Natural killer cell (primary cell): ENCODE measurements around the gene TBX18. TPM values are rescaled to one million over a fixed set of nuclear protein-coding genes. Genes with fewer than 3 reads are reported as not detected.

ENCODE experiments used
- ATAC-seq, 3 donors: fragments of 150-1000 bp in 2 of 3; fragments of 200-7000 bp in 1 of 3; cut with Tn5 transposase; 1 replicate in 1 of 3; 2 replicates in 2 of 3; pipeline ENCODE4 v1.10.0; 2021; ENCODE audit warnings: mild to moderate bottlenecking in 2 of 3, moderate library complexity in 2 of 3
- DNase-seq, 2 donors: peaks; one replicate each; pipeline versions ENCODE4 v3.0.0 to v3.0.0-alpha.2; 2013 to 2021; ENCODE audit warnings: mixed read lengths in 1 of 2
- H3K27ac ChIP-seq: one replicate; pipeline ENCODE4 v1.5.1; 2013; ENCODE audit warnings: mild to moderate bottlenecking, low read length
- H3K27me3 ChIP-seq: one replicate; pipeline ENCODE4 v1.6.1; 2013; ENCODE audit warnings: low read length; ENCODE audit not compliant: control insufficient read depth, insufficient read depth
- H3K36me3 ChIP-seq: one replicate; pipeline ENCODE4 v1.6.1; 2013; ENCODE audit warnings: low read length; ENCODE audit not compliant: control insufficient read depth, insufficient read depth
- H3K4me1 ChIP-seq: one replicate; pipeline ENCODE4 v1.6.1; 2013; ENCODE audit warnings: low read length; ENCODE audit not compliant: control insufficient read depth, insufficient read depth
- H3K4me3 ChIP-seq: one replicate; pipeline ENCODE4 v1.5.1; 2013; ENCODE audit warnings: low read length
- H3K9me3 ChIP-seq: one replicate; pipeline ENCODE4 v1.6.1; 2013; ENCODE audit warnings: low read length; ENCODE audit not compliant: control insufficient read depth, insufficient read depth
- H3K27ac Mint-ChIP-seq, 2 donors: one replicate each; pipeline ENCODE4 v1.8.0; 2022; ENCODE audit warnings: mild to moderate bottlenecking in 2 of 2, mixed read lengths in 2 of 2, moderate library complexity in 1 of 2
- H3K27me3 Mint-ChIP-seq, 2 donors: one replicate each; pipeline ENCODE4 v1.8.0; 2022; ENCODE audit warnings: low read depth in 2 of 2, mixed read lengths in 2 of 2
- H3K36me3 Mint-ChIP-seq: one replicate; pipeline ENCODE4 v1.8.0; 2022; ENCODE audit warnings: mixed read lengths
- H3K4me1 Mint-ChIP-seq, 2 donors: one replicate each; pipeline ENCODE4 v1.8.0; 2022; ENCODE audit warnings: mixed read lengths in 2 of 2
- H3K4me3 Mint-ChIP-seq: one replicate; pipeline ENCODE4 v1.8.0; 2022; ENCODE audit warnings: mild to moderate bottlenecking, moderate library complexity, mixed read lengths
- H3K9me3 Mint-ChIP-seq, 2 donors: one replicate each; pipeline ENCODE4 v1.8.0; 2022; ENCODE audit warnings: mixed read lengths in 2 of 2
- CTCF ChIP-seq: fragments of 200-600 bp; IDR thresholded peaks from one replicate; pipeline ENCODE4 v1.8.0; 2022; ENCODE audit warnings: antibody characterized with exemption
- WGBS: methylation state at CpG from one replicate; pipeline ENCODE4 v1.1.7; 2013; ENCODE audit warnings: missing lambda C conversion rate; ENCODE audit not compliant: insufficient coverage; 5-methylcytosine and 5-hydroxymethylcytosine counted together
- intact Hi-C: fragments of 100-400 bp; cut with micrococcal nuclease; formaldehyde crosslinking; loops from one replicate; pipeline ENCODE4 v1.14.2; 2022
- total RNA-seq, 4 donors: library from RNA; stranded (reverse); fragments of 120-200 nt in 1 of 4; gene quantifications; one replicate each; pipeline versions ENCODE4 v1.2.3 to v1.2.4, GENCODE V29; 2013 to 2022

TBX18 gene
- total RNA-seq, 3 donors from 2014 or later (not counting 1 experiment from before 2014, with no cell fraction given), result not detected

DNA sequence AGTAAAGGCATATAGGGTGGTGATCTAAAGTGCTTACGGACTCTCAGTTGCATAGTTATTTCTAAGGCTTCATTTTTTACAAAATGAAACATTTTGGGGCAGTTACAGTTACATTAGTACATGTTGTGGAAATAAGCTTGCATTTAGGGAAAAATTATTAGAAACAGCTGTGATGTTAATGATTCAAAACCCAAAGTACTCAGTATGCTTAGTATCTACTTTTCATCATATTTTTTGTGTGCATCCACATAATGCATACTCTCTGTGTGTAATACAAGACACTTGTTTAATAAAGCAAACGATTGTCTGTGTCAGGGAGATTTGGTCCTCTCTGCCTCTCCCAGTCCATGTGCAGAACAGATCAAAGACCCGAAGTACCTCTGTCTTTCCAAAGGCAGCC lies 11.4 kb upstream of the TBX18 start:
- Histone ChIP-seq H3K27ac (no peak overlapping the region), H3K36me3 (no peaks in the 10 kb centered on the region), H3K27me3 (peaks cover 25% of the 10 kb centered on the region), H3K9me3 (no peaks in the 10 kb centered on the region), H3K4me3 (no peak overlapping the region), H3K4me1 (peaks cover 6% of the 10 kb centered on the region)
- Mint-ChIP-seq H3K9me3 (peaks cover 5 to 6% of the 10 kb centered on the region in 2 donors), H3K4me3 (no peak overlapping the region), H3K36me3 (peaks cover 8% of the 10 kb centered on the region), H3K4me1 (no peaks in the 10 kb centered on the region), H3K27me3 (peaks cover 52 to 55% of the 10 kb centered on the region in 2 donors), H3K27ac (no peak overlapping the region)
- no peak for TF ChIP-seq CTCF
- DNase-seq (no peak), ATAC-seq (no peak)
- WGBS, result 72% methylated on average over 3 of the region's 3 CpGs
- intact Hi-C loops, result no loop called here

GRCh38 chr6:84774985-84775284 lies 10.5 kb upstream of the TBX18 start:
- Mint-ChIP-seq H3K36me3 (peaks cover 8% of the 10 kb centered on the region), H3K27ac (no peak overlapping the region), H3K27me3 (peaks cover 52 to 55% of the 10 kb centered on the region in 2 donors), H3K4me3 (no peak overlapping the region), H3K9me3 (peaks cover 5 to 6% of the 10 kb centered on the region in 2 donors), H3K4me1 (no peaks in the 10 kb centered on the region)
- Histone ChIP-seq H3K9me3 (no peaks in the 10 kb centered on the region), H3K27me3 (peaks cover 27% of the 10 kb centered on the region), H3K36me3 (no peaks in the 10 kb centered on the region), H3K4me1 (peaks cover 6% of the 10 kb centered on the region), H3K4me3 (no peak overlapping the region), H3K27ac (no peak overlapping the region)
- no peak for TF ChIP-seq CTCF
- WGBS, result 15% methylated on average over 14 of the region's 14 CpGs
- DNase-seq, result no peak
- no peak for ATAC-seq
- intact Hi-C loops, result no loop called here

GRCh38 chr6:84774157-84774984 lies 10.0 kb upstream of the TBX18 start:
- intact Hi-C loops, result no loop called here
- no peak overlapping the region for H3K27ac ChIP-seq
- 3% methylated on average over 79 of the region's 79 CpGs for WGBS
- no peak overlapping the region for H3K4me3 ChIP-seq
- Mint-ChIP-seq H3K4me3 (no peak overlapping the region), H3K9me3 (peaks cover 5% of the 10 kb centered on the region in 2 donors), H3K27ac (no peak overlapping the region), H3K36me3 (peaks cover 12% of the 10 kb centered on the region), H3K27me3 (peaks cover 53 to 58% of the 10 kb centered on the region in 2 donors), H3K4me1 (no peaks in the 10 kb centered on the region)
- no peaks in the 10 kb centered on the region for H3K9me3 ChIP-seq
- H3K4me1 ChIP-seq, result peaks cover 6% of the 10 kb centered on the region
- H3K27me3 ChIP-seq, result peaks cover 29% of the 10 kb centered on the region
- H3K36me3 ChIP-seq, result no peaks in the 10 kb centered on the region
- no peak for DNase-seq
- no peak for TF ChIP-seq CTCF
- ATAC-seq, result no peak
